HepG2 (cell line): ENCODE measurements around the gene MYOM1. TPM values are rescaled to one million over a fixed set of nuclear protein-coding genes. Genes with fewer than 3 reads are reported as not detected.

Experiments used
- ELF1 ChIP-seq: sonication (generic); formaldehyde crosslinking; IDR thresholded peaks from 2 replicates; pipeline ENCODE4 v1.4.0; 2020; ENCODE audit warnings: missing genetic modification reagents
- ETV5 ChIP-seq: IDR thresholded peaks from 2 replicates; pipeline ENCODE4 v1.6.1; 2018; ENCODE audit warnings: missing biosample characterization, missing genetic modification reagents, inconsistent platforms, borderline replicate concordance
- FOXC1 ChIP-seq: sonication (generic); formaldehyde crosslinking; IDR thresholded peaks from 2 replicates; pipeline ENCODE4 v1.8.0; 2022; ENCODE audit warnings: mild to moderate bottlenecking, missing genetic modification reagents, borderline replicate concordance
- FOXO1 ChIP-seq: sonication (generic); formaldehyde crosslinking; IDR thresholded peaks from 2 replicates; pipeline ENCODE4 v1.4.0; 2020; ENCODE audit warnings: missing genetic modification reagents
- GABPB1 ChIP-seq: IDR thresholded peaks from 2 replicates; pipeline ENCODE4 v1.6.1; 2016; ENCODE audit warnings: mild to moderate bottlenecking, missing genetic modification reagents, moderate library complexity, missing compliant biosample characterization
- GTF3A ChIP-seq: sonication (generic); formaldehyde crosslinking; conservative IDR thresholded peaks from 2 replicates; pipeline ENCODE4 v1.4.0; 2020; ENCODE audit warnings: mild to moderate bottlenecking, missing genetic modification reagents
- HMGXB4 ChIP-seq, 2 experiments: sonication (generic) in 1 of 2; formaldehyde crosslinking in 1 of 2; IDR thresholded peaks; 2 replicates each; pipeline versions ENCODE4 v1.4.0 to v1.6.1; 2018 to 2020; ENCODE audit warnings: missing genetic modification reagents in 2 of 2, borderline replicate concordance in 1 of 2, low read depth in 1 of 2, mild to moderate bottlenecking in 1 of 2, missing biosample characterization in 1 of 2
- IRX3 ChIP-seq: sonication (generic); formaldehyde crosslinking; IDR thresholded peaks from 2 replicates; pipeline ENCODE4 v1.8.1; 2023; ENCODE audit warnings: mild to moderate bottlenecking, low read depth, missing genetic modification reagents, borderline replicate concordance
- MTA1 ChIP-seq: sonication (generic); formaldehyde crosslinking; IDR thresholded peaks from 2 replicates; pipeline ENCODE4 v1.4.0; 2020; ENCODE audit warnings: missing genetic modification reagents, mild to moderate bottlenecking, borderline replicate concordance
- SKIL ChIP-seq: sonication (generic); formaldehyde crosslinking; IDR thresholded peaks from 2 replicates; pipeline ENCODE4 v1.8.0; 2022; ENCODE audit warnings: missing genetic modification reagents, mild to moderate bottlenecking, moderate library complexity, borderline replicate concordance
- SRF ChIP-seq: IDR thresholded peaks from 2 replicates; pipeline ENCODE4 v1.6.1; 2011; ENCODE audit warnings: mild to moderate bottlenecking, low read depth, low read length, moderate library complexity
- SRSF1 ChIP-seq: fragments of 200-400 bp; formaldehyde crosslinking; optimal IDR thresholded peaks from 2 replicates; pipeline ENCODE3; 2017; ENCODE audit warnings: mild to moderate bottlenecking, low read depth, low read length, moderate library complexity
- polyA plus RNA-seq, 8 experiments: library from polyadenylated mRNA; depleted of rRNA in 3 of 8; stranded (reverse) in 7 of 8; unstranded in 1 of 8; fragments of >200 nt; fragmentation: Illumina TruSeq in 4 of 8; extraction: Trizol in 4 of 8; gene quantifications; 2 replicates each; pipeline versions ENCODE4 v1.2.1 to v1.2.3, GENCODE V29; 2011 to 2016; ENCODE audit warnings: low read depth in 4 of 8, missing spikeins in 1 of 8, mixed read lengths in 1 of 8; ENCODE audit not compliant: insufficient read depth in 1 of 8
- total RNA-seq, 5 experiments: library from RNA; depleted of rRNA; stranded (reverse); fragments of >200 nt; fragmentation: Illumina TruSeq; extraction: Trizol; gene quantifications; 2 replicates each; pipeline ENCODE4 v1.2.3, GENCODE V29; 2016; ENCODE audit warnings: low read depth in 1 of 5
- TF ChIP-seq, protein P1 (sequence below): sonication (generic); formaldehyde crosslinking; conservative IDR thresholded peaks from 2 replicates; pipeline ENCODE4 v1.8.0; 2022; ENCODE audit warnings: mild to moderate bottlenecking, moderate library complexity, missing genetic modification reagents
- TF ChIP-seq, protein P2 (sequence below): IDR thresholded peaks from 2 replicates; pipeline ENCODE4 v1.6.1; 2016; ENCODE audit warnings: mild to moderate bottlenecking, missing biosample characterization, missing genetic modification reagents
- TF ChIP-seq, protein P3 (sequence below): sonication (generic); formaldehyde crosslinking; IDR thresholded peaks from 2 replicates; pipeline ENCODE4 v1.4.0; 2020; ENCODE audit warnings: missing genetic modification reagents, mild to moderate bottlenecking, borderline replicate concordance
- TF ChIP-seq, protein P4 (sequence below): sonication (generic); formaldehyde crosslinking; conservative IDR thresholded peaks from 2 replicates; pipeline ENCODE4 v1.8.1; 2023; ENCODE audit warnings: missing genetic modification reagents

Gene MYOM1
- total and polyA plus RNA-seq, 2 of the 13 experiments (the other 11 are each of a cell fraction or from before 2014, with no cell fraction given), result 0.46 to 0.98 TPM

DNA sequence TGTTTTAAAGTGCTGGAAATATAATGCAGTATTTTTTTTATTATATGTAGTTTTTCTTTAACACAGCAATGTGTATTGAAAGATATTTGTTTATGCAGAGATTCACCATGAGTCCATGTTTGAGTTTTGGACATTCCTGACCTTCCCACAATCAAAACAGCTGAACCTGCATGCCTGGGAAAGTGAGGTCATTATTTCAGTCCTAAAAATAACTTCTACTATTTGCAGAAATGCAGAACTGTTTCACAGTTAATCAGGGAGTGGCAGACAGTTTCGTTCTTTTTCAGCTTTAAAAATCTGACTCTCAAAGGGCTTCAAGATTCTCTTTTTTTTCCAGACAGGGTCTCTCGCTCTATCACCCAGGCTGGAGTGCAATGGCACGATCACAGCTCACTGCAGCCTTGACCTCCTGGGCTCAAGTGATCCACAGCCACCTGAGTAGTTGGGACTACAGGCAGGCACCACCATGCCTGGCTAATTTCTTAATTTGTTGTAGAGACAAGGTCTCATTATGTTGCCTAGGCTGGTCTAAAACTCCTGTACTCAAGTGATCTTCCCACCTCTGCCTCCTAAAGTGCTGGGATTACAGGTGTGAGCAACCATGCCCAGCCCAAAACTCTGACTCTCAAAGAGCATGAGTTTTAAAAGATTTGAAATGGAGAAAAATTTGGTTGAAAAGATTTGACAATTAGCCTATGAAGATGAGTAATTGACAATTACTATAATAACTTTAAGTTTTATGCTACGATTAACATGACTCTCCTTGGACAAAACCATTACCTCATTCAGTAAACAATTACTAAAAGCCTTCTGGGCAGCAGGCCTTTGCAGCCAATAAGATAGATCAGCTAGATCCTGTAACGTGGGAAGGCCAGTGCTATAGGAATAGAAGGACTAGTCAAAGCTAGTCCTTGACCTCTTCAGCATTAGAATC, 37.2 kb upstream of the MYOM1 start (continued):
- TF ChIP-seq, protein P1, sequence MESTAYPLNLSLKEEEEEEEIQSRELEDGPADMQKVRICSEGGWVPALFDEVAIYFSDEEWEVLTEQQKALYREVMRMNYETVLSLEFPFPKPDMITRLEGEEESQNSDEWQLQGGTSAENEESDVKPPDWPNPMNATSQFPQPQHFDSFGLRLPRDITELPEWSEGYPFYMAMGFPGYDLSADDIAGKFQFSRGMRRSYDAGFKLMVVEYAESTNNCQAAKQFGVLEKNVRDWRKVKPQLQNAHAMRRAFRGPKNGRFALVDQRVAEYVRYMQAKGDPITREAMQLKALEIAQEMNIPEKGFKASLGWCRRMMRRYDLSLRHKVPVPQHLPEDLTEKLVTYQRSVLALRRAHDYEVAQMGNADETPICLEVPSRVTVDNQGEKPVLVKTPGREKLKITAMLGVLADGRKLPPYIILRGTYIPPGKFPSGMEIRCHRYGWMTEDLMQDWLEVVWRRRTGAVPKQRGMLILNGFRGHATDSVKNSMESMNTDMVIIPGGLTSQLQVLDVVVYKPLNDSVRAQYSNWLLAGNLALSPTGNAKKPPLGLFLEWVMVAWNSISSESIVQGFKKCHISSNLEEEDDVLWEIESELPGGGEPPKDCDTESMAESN (CRISPR knock-in tag), result no peak
- TF ChIP-seq, protein P2, sequence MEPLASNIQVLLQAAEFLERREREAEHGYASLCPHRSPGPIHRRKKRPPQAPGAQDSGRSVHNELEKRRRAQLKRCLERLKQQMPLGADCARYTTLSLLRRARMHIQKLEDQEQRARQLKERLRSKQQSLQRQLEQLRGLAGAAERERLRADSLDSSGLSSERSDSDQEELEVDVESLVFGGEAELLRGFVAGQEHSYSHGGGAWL, result no peak
- TF ChIP-seq GTF3A (CRISPR knock-in tag) (no peak), ETV5 (CRISPR knock-in tag) (no peak; the same call in 1 of the 2 replicates), ELF1 (CRISPR knock-in tag) (0 out of 2 replicates have a peak, but pooled peaks have one; percentile 18), HMGXB4 (CRISPR knock-in tag; IDR thresholded peaks at IDR 0.05; ENCODE audit: borderline replicate concordance in 1 of 2, low read depth in 1 of 2) (no peak), IRX3 (CRISPR knock-in tag) (no peak), SRF (no peak), FOXC1 (CRISPR knock-in tag) (no peak), SKIL (no peak), FOXO1 (CRISPR knock-in tag) (peak; percentile 63), MTA1 (CRISPR knock-in tag) (no peak), GABPB1 (CRISPR knock-in tag) (no peak), SRSF1 (no peak)
- TF ChIP-seq, protein P3, sequence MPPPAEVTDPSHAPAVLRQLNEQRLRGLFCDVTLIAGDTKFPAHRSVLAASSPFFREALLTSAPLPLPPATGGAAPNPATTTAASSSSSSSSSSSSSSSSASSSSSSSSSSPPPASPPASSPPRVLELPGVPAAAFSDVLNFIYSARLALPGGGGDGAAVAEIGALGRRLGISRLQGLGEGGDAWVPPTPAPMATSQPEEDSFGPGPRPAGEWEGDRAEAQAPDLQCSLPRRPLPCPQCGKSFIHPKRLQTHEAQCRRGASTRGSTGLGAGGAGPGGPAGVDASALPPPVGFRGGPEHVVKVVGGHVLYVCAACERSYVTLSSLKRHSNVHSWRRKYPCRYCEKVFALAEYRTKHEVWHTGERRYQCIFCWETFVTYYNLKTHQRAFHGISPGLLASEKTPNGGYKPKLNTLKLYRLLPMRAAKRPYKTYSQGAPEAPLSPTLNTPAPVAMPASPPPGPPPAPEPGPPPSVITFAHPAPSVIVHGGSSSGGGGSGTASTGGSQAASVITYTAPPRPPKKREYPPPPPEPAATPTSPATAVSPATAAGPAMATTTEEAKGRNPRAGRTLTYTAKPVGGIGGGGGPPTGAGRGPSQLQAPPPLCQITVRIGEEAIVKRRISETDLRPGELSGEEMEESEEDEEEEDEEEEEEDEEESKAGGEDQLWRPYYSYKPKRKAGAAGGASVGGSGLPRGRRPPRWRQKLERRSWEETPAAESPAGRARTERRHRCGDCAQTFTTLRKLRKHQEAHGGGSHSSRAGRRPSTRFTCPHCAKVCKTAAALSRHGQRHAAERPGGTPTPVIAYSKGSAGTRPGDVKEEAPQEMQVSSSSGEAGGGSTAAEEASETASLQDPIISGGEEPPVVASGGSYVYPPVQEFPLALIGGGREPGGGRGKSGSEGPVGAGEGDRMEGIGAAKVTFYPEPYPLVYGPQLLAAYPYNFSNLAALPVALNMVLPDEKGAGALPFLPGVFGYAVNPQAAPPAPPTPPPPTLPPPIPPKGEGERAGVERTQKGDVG, result no peak
- TF ChIP-seq, protein P4, sequence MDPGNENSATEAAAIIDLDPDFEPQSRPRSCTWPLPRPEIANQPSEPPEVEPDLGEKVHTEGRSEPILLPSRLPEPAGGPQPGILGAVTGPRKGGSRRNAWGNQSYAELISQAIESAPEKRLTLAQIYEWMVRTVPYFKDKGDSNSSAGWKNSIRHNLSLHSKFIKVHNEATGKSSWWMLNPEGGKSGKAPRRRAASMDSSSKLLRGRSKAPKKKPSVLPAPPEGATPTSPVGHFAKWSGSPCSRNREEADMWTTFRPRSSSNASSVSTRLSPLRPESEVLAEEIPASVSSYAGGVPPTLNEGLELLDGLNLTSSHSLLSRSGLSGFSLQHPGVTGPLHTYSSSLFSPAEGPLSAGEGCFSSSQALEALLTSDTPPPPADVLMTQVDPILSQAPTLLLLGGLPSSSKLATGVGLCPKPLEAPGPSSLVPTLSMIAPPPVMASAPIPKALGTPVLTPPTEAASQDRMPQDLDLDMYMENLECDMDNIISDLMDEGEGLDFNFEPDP (CRISPR knock-in tag), result no peak
